HG03039 (cell line): ENCODE results near the gene ADAD2.

Experiments used
- ATAC-seq: cut with Tn5 transposase; IDR thresholded peaks from one replicate; pipeline ENCODE4 v1.9.1; 2021; ENCODE audit warnings: mild to moderate bottlenecking, moderate library complexity; ENCODE audit not compliant: unreplicated experiment

Gene ADAD2

DNA sequence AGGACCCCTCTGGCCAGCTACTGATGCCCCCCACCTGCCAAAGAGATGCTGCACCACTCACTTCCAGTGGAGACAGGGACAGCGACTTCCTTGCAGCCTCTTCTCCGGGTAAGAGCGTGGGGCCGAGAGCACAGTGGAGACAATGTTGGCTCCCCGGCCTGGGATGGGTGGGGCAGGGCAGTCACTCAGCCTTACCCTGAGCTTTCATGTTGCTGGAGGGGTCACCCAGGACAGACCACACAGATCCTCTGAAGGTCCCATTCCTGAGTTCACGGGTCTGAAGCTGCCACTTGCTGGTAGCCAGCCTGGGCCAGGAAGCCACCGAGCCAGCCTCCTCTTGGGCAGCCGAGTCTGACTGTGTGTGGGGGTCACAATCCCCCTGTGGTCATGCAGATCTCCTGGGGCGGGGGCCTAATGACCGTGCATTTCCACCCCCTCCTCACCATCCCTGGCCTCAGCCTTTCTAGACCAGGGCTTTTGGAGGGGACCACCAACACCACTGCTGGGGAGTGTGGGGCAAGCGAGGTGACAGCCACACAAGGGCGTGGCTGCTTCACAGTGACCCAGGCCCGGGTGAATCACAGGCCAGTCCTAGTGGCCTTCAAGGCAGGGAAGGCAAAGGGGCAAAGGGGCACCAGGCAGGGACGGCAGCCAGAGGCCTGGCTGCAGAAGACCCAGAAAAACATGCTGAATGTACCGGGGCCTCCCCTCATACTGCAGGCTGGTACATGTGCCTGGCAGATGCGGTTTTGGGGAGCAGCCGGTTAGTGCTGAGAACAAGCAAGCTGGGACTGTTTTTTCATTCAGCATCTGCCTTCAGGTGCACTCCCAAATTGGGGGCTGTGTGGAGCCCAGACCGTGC is 14.5 kb upstream of the ADAD2 start:
- ATAC-seq, result no peak

DNA sequence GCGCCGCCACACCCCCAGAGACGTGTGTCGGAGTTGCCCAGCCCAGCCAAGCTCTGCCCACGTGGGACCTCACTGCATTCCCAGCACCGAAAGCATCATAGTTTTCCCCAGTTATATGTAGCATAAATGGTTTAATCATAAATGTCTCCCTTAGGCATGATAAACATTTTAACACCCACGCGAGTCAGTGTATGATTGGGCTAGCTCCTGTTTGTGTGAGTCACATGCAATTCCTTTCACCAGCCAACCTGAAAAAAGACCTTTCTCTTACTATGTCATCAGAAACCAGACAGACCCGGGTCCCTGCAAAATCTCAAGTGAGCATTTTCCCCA is 13.2 kb upstream of the ADAD2 start:
- ATAC-seq, result no peak

DNA sequence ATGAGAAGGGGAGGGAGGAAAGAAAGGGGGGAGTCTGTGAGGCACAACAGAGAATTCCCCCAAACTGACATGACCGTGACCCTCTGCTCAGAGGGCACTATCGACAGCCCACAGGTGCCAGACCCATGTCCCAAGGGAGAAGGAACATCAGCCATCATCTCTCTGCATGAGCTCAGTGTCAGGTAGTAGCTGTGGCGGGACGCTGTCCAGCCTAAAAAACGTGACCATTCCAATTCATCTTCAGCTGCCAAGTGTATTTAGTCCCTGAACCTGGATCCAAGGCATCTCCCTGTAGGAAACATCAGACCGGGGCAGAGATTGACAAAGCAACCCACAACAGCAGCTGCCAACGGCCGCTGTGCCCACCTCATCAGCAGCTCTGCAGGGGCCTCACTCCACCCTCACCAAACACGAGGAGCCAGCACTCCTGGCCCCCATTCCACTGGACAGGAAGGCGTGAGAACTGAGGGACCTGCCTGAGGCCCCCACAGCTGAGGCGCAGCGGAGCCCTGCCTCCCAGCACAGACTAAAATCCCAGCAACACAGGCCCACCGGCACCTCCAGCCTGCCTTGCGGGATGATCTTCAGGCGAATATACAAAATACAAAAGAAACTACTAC is 12.7 kb upstream of the ADAD2 start:
- no peak for ATAC-seq

DNA sequence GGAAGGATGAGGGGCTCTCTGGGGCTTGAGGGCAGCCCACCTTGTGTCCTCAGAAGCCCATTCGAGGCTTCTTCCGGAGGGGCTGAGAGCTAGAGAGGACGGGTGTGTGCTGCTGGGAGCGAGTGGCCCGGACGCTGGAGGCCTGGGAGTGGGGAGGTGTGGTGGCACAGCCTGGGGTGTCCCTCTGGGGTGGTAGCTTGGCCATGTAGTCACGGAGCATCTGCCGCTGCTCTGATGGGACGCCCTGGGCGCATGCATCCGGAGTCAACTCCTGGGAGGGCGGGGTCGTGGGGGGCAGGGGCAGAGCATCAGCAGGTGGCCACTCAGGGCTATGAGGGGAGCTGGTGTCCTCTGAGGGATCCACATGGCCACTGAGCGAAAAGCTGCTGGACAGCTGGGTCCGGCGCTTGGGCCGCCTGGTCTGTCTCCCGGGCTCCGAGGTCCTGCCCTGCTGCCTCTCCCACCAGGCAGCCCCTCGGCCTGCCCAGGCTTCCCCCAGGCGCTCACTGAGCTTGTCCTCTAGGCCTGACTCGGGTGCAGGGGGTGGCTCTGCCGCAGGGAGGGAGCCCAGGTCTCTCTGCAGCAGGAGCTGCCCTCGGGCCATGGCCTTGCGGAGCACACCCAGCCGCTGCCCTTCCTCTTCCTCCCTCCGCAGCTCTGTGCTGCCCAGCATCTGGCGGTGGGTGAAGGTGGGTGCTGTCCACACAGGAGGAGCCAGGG is 11.9 kb upstream of the ADAD2 start:
- no peak for ATAC-seq

DNA sequence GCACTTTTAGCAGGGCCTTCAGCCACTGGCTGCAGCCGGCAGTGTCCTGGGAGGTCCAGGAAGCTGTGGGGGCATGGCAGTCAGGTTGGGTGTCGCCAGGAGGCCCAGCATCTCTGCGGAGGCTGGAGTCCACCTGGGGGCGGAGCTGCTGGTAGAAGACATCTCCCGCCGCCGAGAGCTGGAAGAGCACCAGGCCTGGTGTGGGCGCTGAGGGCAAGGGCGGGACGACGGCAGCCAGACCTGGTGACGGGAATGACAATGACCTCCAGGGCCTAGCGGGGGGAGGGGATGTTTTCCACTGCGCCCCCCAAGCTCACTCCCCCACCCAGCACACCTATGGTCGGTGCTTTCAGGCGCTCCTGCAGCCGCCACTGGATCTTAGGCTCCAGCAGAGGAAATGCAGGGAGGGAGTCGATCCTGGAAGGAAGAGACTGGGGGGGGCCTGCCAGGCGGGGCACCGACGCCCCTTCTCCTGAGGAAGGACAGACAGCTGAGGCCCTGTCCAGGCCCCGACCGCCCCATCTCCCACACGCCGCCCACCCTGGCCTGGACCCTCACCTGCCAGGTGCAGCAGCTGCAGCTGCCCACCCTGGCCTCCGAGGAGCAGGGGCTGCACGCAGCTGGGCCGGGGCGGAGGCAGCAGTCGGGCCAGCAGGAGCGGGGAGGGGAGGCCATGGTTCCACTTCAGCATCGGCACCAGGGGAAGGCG is 11.2 kb upstream of the ADAD2 start:
- no peak for ATAC-seq

DNA sequence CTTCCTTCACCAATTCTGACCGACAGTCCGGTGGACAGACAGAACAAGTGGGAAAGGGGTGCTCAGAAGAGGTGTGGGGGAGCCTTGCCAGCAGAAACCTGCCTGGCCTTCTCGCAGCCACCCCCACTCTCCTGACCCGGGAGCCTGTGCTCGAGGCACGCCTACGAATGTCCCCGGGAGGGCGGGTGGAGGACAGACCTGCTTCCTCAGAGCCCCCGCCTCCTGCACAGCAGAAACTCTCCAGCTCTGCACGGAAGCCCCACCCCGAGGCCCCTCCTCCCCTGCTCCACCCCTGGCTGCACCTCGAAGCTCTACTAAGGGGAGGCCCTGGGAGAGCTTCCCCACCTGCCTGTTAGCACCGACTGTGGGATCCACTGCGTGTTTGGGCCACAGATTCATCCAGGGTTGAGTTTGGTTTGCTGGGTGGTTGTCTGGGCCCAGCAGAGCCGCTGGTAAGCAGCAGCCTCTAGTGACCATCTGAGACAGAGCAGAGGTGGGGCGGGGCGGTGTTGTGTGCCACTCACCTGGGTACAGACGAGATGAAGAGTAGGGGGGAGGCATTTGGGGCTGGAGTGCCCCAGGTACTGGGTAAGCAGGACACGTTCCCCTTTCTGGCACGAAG is 10.3 kb upstream of the ADAD2 start:
- ATAC-seq, result no peak

DNA sequence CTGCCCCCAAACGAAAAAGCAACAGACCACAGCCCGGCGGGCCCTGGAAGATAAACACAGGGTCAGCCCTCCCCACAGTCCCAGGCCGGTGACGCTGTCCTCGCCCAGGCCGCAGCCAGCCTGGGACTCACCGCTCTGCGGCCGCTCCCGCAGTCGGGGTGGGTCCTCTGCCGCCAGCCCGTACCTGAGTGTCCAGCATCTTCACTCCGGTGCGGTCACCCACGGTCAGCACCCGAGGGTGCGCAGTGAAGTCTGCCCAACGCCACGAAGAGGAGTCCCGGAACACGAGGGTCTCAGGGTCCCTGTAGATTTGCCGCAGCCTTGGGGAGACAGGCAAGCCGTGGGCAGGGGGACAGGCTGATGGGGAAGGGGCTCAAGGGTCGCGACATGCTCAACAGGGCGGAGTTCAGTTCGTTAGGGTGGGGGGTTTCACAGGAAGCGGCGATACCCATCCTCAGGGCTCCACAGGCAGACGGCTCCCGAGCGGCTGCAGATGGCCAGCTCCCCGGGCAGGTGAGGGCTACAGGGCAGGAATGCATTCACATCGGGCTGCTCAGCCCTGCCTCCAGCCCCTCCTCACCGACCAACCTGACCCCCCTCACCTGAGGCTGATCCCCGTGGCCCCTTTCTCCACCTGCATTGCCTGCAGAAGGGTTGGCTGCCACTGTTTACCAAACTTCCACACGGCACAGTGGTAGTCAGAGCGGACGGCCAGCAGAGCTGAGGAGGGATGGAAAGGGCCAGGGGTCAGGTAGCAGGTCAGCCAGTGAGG is 9.6 kb upstream of the ADAD2 start:
- ATAC-seq, result no peak

DNA sequence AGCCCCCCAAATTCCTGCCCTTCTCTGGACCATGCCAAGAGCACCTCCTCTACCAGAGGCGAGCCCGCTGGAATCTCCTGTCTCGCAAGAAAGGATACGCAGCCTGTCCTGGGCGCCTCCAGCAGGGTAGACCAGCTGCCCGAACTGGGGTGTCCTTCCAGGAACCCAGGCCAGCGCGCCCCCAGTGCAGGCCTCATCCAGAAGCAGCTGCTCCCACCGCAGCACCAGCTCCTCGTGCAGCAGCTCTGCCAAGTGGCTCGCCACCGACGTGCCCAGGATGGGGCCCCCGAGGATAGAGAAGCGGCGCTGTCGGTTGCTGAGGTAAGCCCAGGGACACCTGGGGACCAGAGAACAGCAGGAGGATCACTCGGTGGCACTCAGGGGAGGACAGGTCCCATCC is 8.9 kb upstream of the ADAD2 start:
- ATAC-seq, result no peak

DNA sequence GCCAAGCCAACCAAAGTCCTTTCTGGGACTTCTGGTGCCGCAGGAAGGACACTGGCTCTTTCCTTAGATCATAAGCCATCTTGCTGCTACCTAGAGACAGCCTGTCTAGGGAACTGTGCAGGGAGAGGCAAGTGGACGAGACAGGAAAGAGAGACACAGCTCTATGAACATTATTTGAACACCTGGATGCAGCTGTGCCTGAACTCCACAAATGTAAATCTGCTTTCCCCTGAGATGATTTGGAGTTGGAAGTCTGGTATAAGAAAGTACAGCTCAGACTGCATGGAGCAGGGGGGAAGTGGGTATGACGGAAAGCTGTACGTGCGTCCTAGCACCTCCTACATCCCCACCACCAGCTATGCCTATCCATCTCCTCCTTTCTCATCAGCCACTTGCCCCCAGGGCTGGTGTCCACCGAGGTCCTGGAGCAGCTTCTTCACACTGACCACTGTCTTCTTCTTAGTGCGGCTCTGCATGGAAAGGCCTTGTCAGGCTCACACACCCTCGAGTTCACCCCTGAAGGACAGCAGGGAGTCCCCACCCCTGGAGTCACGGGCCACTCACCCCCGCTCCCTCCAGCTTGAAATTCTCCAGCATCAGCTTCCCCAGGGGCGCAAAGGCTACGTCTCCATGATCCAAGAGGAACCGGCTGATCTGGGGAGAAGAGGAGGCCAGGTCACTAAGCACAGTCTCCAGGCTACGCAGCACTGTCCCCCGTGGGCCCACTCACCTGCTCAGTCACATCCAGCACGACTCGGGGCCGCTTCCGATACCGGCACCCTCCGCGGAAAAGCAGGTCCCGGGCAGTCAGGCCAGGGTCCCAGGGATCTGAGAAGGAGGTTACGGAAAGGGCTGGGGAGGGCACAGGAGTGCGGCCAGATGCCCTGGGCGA is 8.0 kb upstream of the ADAD2 start:
- ATAC-seq, result no peak

DNA sequence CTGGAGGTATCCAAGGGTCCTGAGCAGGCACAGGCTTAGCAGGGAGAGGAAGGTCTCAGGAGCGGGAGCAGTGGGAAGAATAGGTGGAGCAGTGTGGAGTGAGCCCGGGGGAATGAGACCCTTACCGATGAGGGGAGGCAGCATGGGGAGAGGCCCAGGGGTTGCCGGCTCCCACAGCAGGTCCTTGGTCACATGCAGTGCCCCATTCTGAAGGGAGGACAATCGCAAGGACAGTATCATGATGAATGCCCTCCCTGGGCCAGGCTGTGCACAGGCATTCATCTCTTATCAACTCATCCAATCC is 7.4 kb upstream of the ADAD2 start:
- ATAC-seq, result no peak

DNA sequence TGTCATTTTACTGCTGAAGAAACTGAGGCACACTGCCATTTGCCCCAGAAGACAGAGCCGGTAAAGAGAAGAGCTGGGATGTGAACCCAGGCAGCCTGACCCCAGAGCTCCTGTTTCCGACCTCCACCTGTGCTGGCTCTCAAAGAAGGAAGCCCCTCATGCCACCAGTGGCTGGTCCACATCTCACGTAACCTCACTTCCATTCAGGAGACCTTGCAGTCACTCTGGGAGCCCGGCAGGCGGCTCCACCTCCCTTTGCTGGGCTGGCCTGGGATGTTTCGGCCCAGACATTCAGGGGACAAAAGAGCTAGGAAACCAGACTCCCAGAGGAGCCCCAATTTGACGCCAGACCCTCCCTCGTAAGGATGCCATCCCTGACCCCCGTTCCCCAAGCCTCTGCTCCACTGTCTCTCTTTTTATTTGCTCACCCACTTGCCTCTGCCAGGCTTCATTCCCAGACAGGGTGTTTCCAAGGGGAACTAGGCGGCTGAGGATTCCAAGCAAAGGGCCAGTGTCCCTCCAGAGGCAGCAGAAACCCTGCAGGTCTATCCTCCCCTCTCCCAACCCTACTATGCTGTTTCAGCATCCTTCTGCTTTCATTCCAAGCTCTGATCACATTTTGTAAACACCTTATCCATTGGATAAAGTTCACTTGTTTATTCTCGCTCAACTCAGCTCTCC is 6.9 kb upstream of the ADAD2 start:
- no peak for ATAC-seq

DNA sequence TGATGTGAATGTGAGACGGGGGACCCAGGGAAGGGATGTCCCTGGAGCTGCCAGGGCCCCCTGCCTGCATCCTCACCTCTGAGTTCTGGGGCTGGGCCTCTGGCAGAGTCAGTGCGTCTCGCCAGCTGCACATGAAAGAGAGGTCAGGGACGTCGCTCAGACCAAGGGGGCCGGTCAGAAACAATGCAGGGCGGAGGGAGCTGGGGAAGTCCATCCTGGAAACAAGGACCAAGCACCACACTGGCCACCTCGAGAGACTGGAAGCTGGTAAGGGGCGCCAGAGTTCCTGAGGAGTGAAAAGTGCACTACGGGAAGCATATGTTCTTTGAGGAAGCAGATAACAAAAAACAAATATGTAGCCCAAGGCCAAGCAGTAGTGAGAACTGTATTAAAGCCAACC is 6.2 kb upstream of the ADAD2 start:
- ATAC-seq, result no peak

DNA sequence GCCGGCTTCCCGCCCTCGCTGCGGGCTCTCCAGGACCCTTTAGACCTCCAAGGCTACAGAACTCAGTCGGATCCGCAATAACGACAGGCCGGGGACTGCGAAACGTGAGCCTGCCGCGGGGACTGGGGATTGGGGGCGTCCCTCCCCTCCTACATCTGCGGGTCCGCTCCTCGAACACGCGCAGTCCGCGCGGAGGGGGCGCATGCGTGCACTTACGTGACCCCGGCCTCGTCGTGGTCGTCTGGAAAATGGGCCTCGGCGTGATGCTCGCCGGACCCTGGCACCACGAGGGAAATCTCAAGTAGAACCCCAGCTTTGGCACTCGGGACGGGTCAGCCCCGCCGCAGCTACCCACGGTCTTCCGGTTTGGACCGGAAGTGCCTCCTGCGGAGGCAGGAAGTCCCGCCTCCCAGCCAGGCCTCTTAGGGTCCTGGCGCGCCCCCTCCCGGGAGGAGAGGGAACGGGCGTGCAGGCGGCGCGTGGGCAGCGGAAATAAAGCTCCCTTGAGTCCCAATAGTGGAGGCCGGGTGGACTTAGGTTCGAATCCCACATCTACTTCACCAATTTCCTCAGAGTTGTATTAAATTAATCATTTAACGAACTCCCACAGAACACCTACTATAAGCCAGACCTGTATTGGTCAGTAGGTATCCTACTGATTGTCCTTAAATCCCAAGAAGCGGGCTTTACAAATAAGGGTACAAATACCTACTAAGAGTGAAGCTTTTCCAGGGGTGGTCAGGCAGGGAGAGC is 4.1 kb upstream of the ADAD2 start, which contains the start of gene TAF1C:
Gene TAF1C (minus strand): TSS at position 373 of the 753 bp plus-strand sequence. CDS start 2,069 bp downstream, outside the sequence.
- peak; percentile 92 for ATAC-seq

DNA sequence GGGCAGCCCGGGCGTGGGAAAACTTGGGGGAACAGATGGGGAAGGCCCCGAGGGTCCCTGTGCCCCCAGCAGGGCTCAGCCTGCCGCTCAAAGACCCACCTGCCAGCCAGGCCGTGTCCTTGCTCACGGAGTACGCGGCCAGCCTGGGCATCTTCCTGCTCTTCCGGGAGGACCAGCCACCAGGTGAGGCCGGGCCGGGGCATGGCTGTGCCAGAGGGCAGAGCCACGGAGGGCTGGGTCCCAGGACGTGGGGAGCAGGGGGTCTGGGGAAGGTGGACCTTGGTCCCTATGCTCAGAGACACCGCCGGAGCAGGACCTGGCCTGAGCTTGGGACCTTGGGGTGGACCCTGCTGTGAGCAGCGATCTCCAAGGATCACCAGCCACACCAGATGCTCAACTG is 509 bp downstream of the ADAD2 start:
- no peak for ATAC-seq

DNA sequence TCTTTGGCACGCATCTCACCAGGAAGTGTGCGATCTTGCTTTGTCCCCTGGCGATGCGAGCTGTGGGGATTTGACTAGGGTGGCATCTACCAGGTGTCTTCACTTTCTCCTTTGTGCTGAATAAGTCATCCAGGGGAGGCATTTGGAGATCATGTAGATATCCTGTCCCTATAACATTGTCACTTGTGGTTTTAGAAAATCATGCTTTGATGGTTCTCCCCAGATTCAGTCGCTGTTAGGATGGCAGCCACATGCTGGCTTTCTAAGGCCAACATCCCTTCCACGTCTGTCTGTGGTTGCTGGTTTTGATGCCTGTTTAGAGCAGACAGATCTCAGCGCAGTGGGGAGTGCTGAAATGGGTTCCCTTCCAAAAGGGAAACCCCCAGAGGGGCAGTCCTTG is 2.5 kb downstream of the ADAD2 start:
- ATAC-seq, result no peak

DNA sequence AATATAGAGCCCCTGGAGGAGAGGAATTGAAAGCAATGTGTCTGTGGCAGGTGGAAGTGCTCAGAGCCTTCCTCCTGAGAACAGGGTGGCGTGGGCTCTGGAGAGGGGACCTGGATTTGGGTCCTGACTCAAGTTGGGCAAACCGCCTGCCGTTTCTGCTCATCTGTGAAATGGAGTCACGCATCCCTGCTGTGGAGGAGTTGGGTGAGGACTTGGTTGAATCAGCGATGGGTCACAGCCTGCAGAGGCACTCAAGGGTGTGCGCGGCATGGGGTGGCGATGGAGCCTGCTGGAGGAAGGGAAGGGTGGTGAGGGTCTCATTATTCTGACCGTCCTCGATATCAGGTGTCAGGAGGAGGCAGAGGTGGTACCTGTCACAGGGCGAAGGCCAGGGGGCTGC is 3.1 kb downstream of the ADAD2 start:
- ATAC-seq, result no peak

DNA sequence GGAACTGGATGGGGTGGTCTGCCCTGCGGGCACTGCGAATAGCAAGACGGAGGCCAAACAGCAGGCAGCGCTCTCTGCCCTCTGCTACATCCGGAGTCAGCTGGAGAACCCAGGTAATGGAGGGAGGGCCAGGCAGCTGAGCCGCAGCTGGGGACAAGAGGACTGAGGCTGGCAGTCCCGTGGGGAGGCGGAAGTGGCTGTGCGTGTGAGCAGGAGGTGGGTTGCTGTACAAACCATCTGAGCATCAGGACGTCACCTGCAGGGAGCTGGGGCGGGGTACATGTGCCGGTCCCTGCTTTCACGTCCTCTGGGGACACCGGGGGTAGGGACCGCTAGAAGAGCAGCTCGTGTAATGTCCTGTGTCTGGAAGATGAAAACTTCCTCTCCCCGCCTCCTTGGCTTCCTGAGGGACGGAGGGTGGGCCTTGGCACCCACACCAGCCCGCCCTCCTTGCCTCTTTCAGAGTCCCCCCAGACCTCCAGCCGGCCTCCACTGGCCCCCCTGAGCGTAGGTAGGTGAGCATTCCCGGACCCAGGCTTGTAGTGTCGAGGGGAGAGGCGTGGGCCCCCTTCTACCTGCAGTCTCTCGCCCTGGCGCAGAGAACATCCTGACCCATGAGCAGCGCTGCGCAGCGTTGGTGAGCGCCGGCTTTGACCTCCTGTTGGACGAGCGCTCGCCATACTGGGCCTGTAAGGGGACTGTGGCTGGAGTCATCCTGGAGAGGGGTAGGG is 3.7 kb downstream of the ADAD2 start:
- no peak for ATAC-seq
